GM12878 (cell line): ENCODE data around the gene MB21D2. TPM values are rescaled to one million over a fixed set of nuclear protein-coding genes. Genes with fewer than 3 reads are reported as not detected.

ENCODE experiments used
- ATAC-seq: fragments of 200-7000 bp; cut with Tn5 transposase; 3 replicates; pipeline ENCODE4 v1.9.1; 2020; ENCODE audit warnings: mild to moderate bottlenecking, moderate library complexity
- BruUV-seq: library from RNA; stranded (reverse); fragments of 400-500 nt; replicated peaks from 2 replicates; lab custom pipeline; 2021; lab: Mats Ljungman, UMichigan
- CTCF ChIA-PET: fragments of 300-600 bp; sonication (Branson Sonifier 250); formaldehyde crosslinking; extraction: SDS; loops from one replicate; lab custom pipeline; 2021; ENCODE audit warnings: inconsistent platforms; lab: Yijun Ruan, JAX
- POLR2A ChIA-PET: fragments of 350-600 bp; formaldehyde crosslinking; extraction: SDS; loops from one replicate; lab custom pipeline; 2021; ENCODE audit warnings: inconsistent platforms; lab: Charles Lee
- RAD21 ChIA-PET: fragments of 300-600 bp; sonication (Branson Sonifier 250); formaldehyde crosslinking; loops from one replicate; lab custom pipeline; 2023; ENCODE audit warnings: antibody characterized with exemption; ENCODE audit not compliant: unreplicated experiment; lab: Charles Lee
- SMC1A ChIA-PET: fragments of 300-600 bp; sonication (Branson Sonifier 250); formaldehyde crosslinking; loops from one replicate; lab custom pipeline; 2023; ENCODE audit not compliant: unreplicated experiment, uncharacterized antibody; lab: Charles Lee
- DNase-seq: peaks from one replicate; pipeline ENCODE4 v3.0.0-alpha.2; 2011; ENCODE audit warnings: low read depth, low spot score
- FAIRE-seq: peaks from 3 replicates; lab custom pipeline; 2011; peaks lifted over from hg19 to GRCh38; lab: Jason Lieb, UNC
- H2AFZ ChIP-seq: 2 replicates; pipeline ENCODE4 v1.6.0; 2011; ENCODE audit warnings: low read depth, low read length, control low read depth; ENCODE audit not compliant: control insufficient read depth
- H3K27ac ChIP-seq: 2 replicates; pipeline ENCODE4 v1.5.1; 2011; ENCODE audit warnings: control low read depth; ENCODE audit not compliant: control insufficient read depth, insufficient read depth
- H3K27me3 ChIP-seq, 2 experiments: replicated peaks in 1 of 2; 2 replicates each; pipeline versions ENCODE4 v1.6.0 to v1.6.1; 2011; ENCODE audit warnings: low read length in 1 of 2; ENCODE audit not compliant: control insufficient read depth in 2 of 2, insufficient read depth in 2 of 2
- H3K36me3 ChIP-seq, 2 experiments: 2 replicates each; pipeline ENCODE4 v1.5.1; 2011; ENCODE audit warnings: low read length in 1 of 2; ENCODE audit not compliant: control insufficient read depth in 2 of 2, insufficient read depth in 2 of 2
- H3K4me1 ChIP-seq: 2 replicates; pipeline ENCODE4 v1.6.1; 2011; ENCODE audit warnings: mild to moderate bottlenecking, low read length, moderate library complexity, mixed read lengths; ENCODE audit not compliant: control insufficient read depth, insufficient read depth
- H3K4me2 ChIP-seq: 2 replicates; pipeline ENCODE4 v1.6.0; 2011; ENCODE audit warnings: control low read depth; ENCODE audit not compliant: control insufficient read depth, insufficient read depth
- H3K4me3 ChIP-seq: fragments of 200-600 bp; sonication (generic); 2 replicates; pipeline ENCODE4 v1.5.1; 2016
- H3K79me2 ChIP-seq: 2 replicates; pipeline ENCODE4 v1.6.0; 2011; ENCODE audit warnings: low read length; ENCODE audit not compliant: control insufficient read depth, insufficient read depth
- H3K9ac ChIP-seq: 2 replicates; pipeline ENCODE4 v1.8.0; 2011; ENCODE audit warnings: low read length, control low read depth, mixed read lengths; ENCODE audit not compliant: control insufficient read depth, insufficient read depth
- H3K9me3 ChIP-seq: replicated peaks from 3 replicates; pipeline ENCODE4 v1.5.1; 2011; ENCODE audit warnings: mild to moderate bottlenecking, low read length; ENCODE audit not compliant: control insufficient read depth, insufficient read depth
- H4K20me1 ChIP-seq: 2 replicates; pipeline ENCODE4 v1.6.0; 2011; ENCODE audit not compliant: control insufficient read depth, insufficient read depth
- BACH1 ChIP-seq: fragments of 450-650 bp; IDR thresholded peaks from 2 replicates; pipeline ENCODE4 v1.6.1; 2017; ENCODE audit warnings: mild to moderate bottlenecking, borderline replicate concordance
- BMI1 ChIP-seq: fragments of 450-650 bp; IDR thresholded peaks from 2 replicates; pipeline ENCODE4 v1.6.1; 2016; ENCODE audit warnings: mild to moderate bottlenecking, moderate library complexity, borderline replicate concordance
- FOS ChIP-seq: IDR thresholded peaks from 3 replicates; pipeline ENCODE4 v1.6.1; 2011; ENCODE audit warnings: borderline replicate concordance; ENCODE audit not compliant: insufficient read length; ENCODE audit errors: extremely low read depth
- JUND ChIP-seq: IDR thresholded peaks from 2 replicates; pipeline ENCODE4 v1.6.1; 2012; ENCODE audit warnings: low read depth, mild to moderate bottlenecking, low read length, improper control_type of control experiment, moderate library complexity
- PBX3 ChIP-seq: IDR thresholded peaks from 2 replicates; pipeline ENCODE4 v1.6.1; 2011; ENCODE audit warnings: mild to moderate bottlenecking, low read depth, low read length, moderate library complexity; ENCODE audit not compliant: insufficient replicate concordance
- POLR2AphosphoS2 ChIP-seq: IDR thresholded peaks from 2 replicates; pipeline ENCODE4 v1.6.1; 2011; ENCODE audit warnings: low read depth, mild to moderate bottlenecking, low read length, improper control_type of control experiment, moderate library complexity
- RB1 ChIP-seq: fragments of 450-650 bp; formaldehyde crosslinking; IDR thresholded peaks from 2 replicates; pipeline ENCODE4 v1.6.1; 2017; ENCODE audit warnings: mild to moderate bottlenecking, borderline replicate concordance
- RELA ChIP-seq: fragments of 450-650 bp; IDR thresholded peaks from 2 replicates; pipeline ENCODE4 v1.8.0; 2014; ENCODE audit warnings: borderline replicate concordance; ENCODE audit not compliant: partially characterized antibody
- RUNX3 ChIP-seq: IDR thresholded peaks from 2 replicates; pipeline ENCODE4 v1.6.1; 2012; ENCODE audit warnings: low read length, inconsistent platforms
- SMAD5 ChIP-seq: IDR thresholded peaks from 2 replicates; pipeline ENCODE4 v1.6.1; 2016; ENCODE audit warnings: antibody characterized with exemption, low read depth
- TAF1 ChIP-seq: IDR thresholded peaks from 2 replicates; pipeline ENCODE4 v1.6.1; 2011; ENCODE audit warnings: mild to moderate bottlenecking, low read depth, low read length, borderline replicate concordance
- TCF7 ChIP-seq: IDR thresholded peaks from 2 replicates; pipeline ENCODE4 v1.6.1; 2014; ENCODE audit warnings: antibody characterized with exemption, borderline replicate concordance
- YBX1 ChIP-seq: fragments of 450-650 bp; IDR thresholded peaks from 2 replicates; pipeline ENCODE4 v1.6.1; 2016; ENCODE audit warnings: antibody characterized with exemption
- ZBED1 ChIP-seq: IDR thresholded peaks from 2 replicates; pipeline ENCODE4 v1.6.1; 2016; ENCODE audit warnings: borderline replicate concordance
- ZNF622 ChIP-seq: fragments of 450-650 bp; IDR thresholded peaks from 2 replicates; pipeline ENCODE4 v1.6.1; 2017; ENCODE audit warnings: mild to moderate bottlenecking, inconsistent platforms
- WGBS: methylation state at CpG from one replicate; pipeline ENCODE4 v1.1.6; 2016; ENCODE audit warnings: low lambda C conversion rate; ENCODE audit not compliant: insufficient replicate concordance, insufficient coverage; ENCODE audit errors: missing lambda C conversion rate; 5-methylcytosine and 5-hydroxymethylcytosine counted together
- in situ Hi-C: fragments of 300-500 bp; cut with MboI; formaldehyde crosslinking; loops from 9 replicates; pipeline ENCODE4 v1.14.3; 2018; ENCODE audit warnings: mixed read lengths
- intact Hi-C: fragments of 100-400 bp; cut with micrococcal nuclease; formaldehyde crosslinking; loops from one replicate; pipeline ENCODE4 v1.14.2; 2022; ENCODE audit not compliant: unreplicated experiment
- polyA plus RNA-seq, 11 experiments: library from polyadenylated mRNA; depleted of rRNA in 4 of 11; unstranded in 6 of 11; stranded (reverse) in 5 of 11; fragments of >200 nt; fragmentation: Nextera tagmentation in 4 of 11; fragmentation: Illumina TruSeq in 1 of 11; extraction: Ambion mirVana in 4 of 11; extraction: Trizol in 1 of 11; gene quantifications; 1 replicate in 1 of 11; 2 replicates in 10 of 11; pipeline versions ENCODE4 v1.2.1 to v1.2.3, GENCODE V29; 2011 to 2016; ENCODE audit warnings: inconsistent platforms in 2 of 11, missing spikeins in 2 of 11, low read depth in 1 of 11
- total RNA-seq, 4 experiments: library from RNA; depleted of rRNA in 3 of 4; stranded (reverse); fragments of >200 nt in 3 of 4; fragmentation: Illumina TruSeq in 1 of 4; extraction: Trizol in 1 of 4; gene quantifications; 2 replicates each; pipeline versions ENCODE4 v1.2.1 to v1.2.3, GENCODE V29; 2013 to 2021
- TF ChIP-seq, protein P1 (sequence below): IDR thresholded peaks from 2 replicates; pipeline ENCODE4 v1.6.1; 2011; ENCODE audit warnings: borderline replicate concordance, low read depth, mild to moderate bottlenecking, moderate library complexity, low read length; ENCODE audit not compliant: insufficient read depth, poor library complexity, severe bottlenecking
- TF ChIP-seq, protein P2 (sequence below): fragments of 450-650 bp; IDR thresholded peaks from 2 replicates; pipeline ENCODE4 v1.6.1; 2017; ENCODE audit warnings: mild to moderate bottlenecking, low read depth, inconsistent platforms; ENCODE audit not compliant: poor library complexity, severe bottlenecking
- TF ChIP-seq, protein P3 (sequence below): fragments of 450-650 bp; IDR thresholded peaks from 2 replicates; pipeline ENCODE4 v1.6.1; 2018; ENCODE audit warnings: borderline replicate concordance, mild to moderate bottlenecking; ENCODE audit not compliant: partially characterized antibody

MB21D2 gene
- total and polyA plus RNA-seq, 10 of the 15 experiments (the other 5 are each of a cell fraction or from before 2014, with no cell fraction given) = 7.9 to 21.2 (median 15.3) TPM

GRCh38 chr3:192894676-192895075 lies 23.0 kb downstream of the MB21D2 start:
- no peak overlapping the region for H3K4me3 ChIP-seq
- TF ChIP-seq FOS (no peak), PBX3 (no peak), RB1 (no peak), BACH1 (no peak), YBX1 (no peak), ZNF622 (no peak), RUNX3 (no peak), RELA (no peak), TAF1 (no peak), POLR2AphosphoS2 (no peak), TCF7 (no peak), JUND (no peak), ZBED1 (no peak), SMAD5 (no peak), BMI1 (no peak)
- TF ChIP-seq, protein P1, sequence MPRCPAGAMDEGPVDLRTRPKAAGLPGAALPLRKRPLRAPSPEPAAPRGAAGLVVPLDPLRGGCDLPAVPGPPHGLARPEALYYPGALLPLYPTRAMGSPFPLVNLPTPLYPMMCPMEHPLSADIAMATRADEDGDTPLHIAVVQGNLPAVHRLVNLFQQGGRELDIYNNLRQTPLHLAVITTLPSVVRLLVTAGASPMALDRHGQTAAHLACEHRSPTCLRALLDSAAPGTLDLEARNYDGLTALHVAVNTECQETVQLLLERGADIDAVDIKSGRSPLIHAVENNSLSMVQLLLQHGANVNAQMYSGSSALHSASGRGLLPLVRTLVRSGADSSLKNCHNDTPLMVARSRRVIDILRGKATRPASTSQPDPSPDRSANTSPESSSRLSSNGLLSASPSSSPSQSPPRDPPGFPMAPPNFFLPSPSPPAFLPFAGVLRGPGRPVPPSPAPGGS = no peak
- TF ChIP-seq, protein P2, sequence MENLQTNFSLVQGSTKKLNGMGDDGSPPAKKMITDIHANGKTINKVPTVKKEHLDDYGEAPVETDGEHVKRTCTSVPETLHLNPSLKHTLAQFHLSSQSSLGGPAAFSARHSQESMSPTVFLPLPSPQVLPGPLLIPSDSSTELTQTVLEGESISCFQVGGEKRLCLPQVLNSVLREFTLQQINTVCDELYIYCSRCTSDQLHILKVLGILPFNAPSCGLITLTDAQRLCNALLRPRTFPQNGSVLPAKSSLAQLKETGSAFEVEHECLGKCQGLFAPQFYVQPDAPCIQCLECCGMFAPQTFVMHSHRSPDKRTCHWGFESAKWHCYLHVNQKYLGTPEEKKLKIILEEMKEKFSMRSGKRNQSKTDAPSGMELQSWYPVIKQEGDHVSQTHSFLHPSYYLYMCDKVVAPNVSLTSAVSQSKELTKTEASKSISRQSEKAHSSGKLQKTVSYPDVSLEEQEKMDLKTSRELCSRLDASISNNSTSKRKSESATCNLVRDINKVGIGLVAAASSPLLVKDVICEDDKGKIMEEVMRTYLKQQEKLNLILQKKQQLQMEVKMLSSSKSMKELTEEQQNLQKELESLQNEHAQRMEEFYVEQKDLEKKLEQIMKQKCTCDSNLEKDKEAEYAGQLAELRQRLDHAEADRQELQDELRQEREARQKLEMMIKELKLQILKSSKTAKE = no peak
- TF ChIP-seq, protein P3, sequence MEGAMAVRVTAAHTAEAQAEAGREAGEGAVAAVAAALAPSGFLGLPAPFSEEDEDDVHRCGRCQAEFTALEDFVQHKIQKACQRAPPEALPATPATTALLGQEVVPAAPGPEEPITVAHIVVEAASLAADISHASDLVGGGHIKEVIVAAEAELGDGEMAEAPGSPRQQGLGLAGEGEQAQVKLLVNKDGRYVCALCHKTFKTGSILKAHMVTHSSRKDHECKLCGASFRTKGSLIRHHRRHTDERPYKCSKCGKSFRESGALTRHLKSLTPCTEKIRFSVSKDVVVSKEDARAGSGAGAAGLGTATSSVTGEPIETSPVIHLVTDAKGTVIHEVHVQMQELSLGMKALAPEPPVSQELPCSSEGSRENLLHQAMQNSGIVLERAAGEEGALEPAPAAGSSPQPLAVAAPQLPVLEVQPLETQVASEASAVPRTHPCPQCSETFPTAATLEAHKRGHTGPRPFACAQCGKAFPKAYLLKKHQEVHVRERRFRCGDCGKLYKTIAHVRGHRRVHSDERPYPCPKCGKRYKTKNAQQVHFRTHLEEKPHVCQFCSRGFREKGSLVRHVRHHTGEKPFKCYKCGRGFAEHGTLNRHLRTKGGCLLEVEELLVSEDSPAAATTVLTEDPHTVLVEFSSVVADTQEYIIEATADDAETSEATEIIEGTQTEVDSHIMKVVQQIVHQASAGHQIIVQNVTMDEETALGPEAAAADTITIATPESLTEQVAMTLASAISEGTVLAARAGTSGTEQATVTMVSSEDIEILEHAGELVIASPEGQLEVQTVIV = no peak
- no peaks in the 10 kb centered on the region for H3K36me3 ChIP-seq
- ChIA-PET CTCF (interaction anchor here (1.6 to 14.6 kb wide), 3 partner anchors 12 to 45 kb away, joined by 3 to 148 read pairs (median 27); partner anchors contain the start of gene MB21D2), POLR2A (interaction anchor here (0.8 to 3.4 kb wide), 9 partner anchors 20 to 78 kb away, joined by 3 to 22 read pairs (median 5); partner anchors contain the start of gene MB21D2), RAD21 (interaction anchor here (4.2 to 9.7 kb wide), 4 partner anchors 19 to 77 kb away, joined by 26 to 146 read pairs (median 92); partner anchors contain the start of gene MB21D2), SMC1A (interaction anchor here (1.2 to 14.6 kb wide), 10 partner anchors 9 to 146 kb away, joined by 3 to 283 read pairs (median 28); partner anchors contain the start of gene MB21D2)
- H3K79me2 ChIP-seq = peaks cover 77% of the 10 kb centered on the region
- peak overlapping the region; percentile 22; the same call in 1 of the 2 replicates for H3K27ac ChIP-seq
- no peak for FAIRE-seq
- 79% methylated on average over 5 of the region's 5 CpGs for WGBS
- in situ Hi-C loops = no loop called here
- H3K9me3 ChIP-seq = no peaks in the 10 kb centered on the region
- BruUV-seq = no TSS peak
- H3K4me2 ChIP-seq = no peak overlapping the region
- no peak for DNase-seq
- H4K20me1 ChIP-seq = no peaks in the 10 kb centered on the region
- intact Hi-C loops = no loop called here
- ATAC-seq = no peak
- no peak overlapping the region for H2AFZ ChIP-seq
- H3K9ac ChIP-seq = no peak overlapping the region
- no peaks in the 10 kb centered on the region for H3K27me3 ChIP-seq
- H3K4me1 ChIP-seq = peaks cover 85% of the 10 kb centered on the region
